ENCODE results near the gene LRRC4B. TPM values are rescaled to one million over a fixed set of nuclear protein-coding genes. Genes with fewer than 3 reads are reported as not detected.

The LRRC4B gene
- total RNA-seq, 4 donors from 2014 or later, result 0.24 to 1.0 (median 0.81) TPM

GRCh38 chr19:50559636-50560035 lies 8.6 kb downstream of the LRRC4B start:
- TF ChIP-seq POLR2A (IDR thresholded peaks at IDR 0.05), result no peak
- TF ChIP-seq CTCF (IDR thresholded peaks at IDR 0.05), result no peak
- no peak for TF ChIP-seq POLR2AphosphoS5 (IDR thresholded peaks at IDR 0.05)
- no peak for TF ChIP-seq EP300 (IDR thresholded peaks at IDR 0.05)
- Histone ChIP-seq H3K4me1 (peaks cover 12% of the 10 kb centered on the region), H3K27ac (no peak overlapping the region), H3K9me3 (no peaks in the 10 kb centered on the region), H3K36me3 (no peaks in the 10 kb centered on the region), H3K27me3 (peaks cover 82% of the 10 kb centered on the region), H3K4me3 (no peak overlapping the region)
- no peak for DNase-seq (ENCODE audit: low spot score in 2 of 2)
- 82% methylated on average over 10 of the region's 10 CpGs for WGBS

- H3K27ac ChIP-seq, result no peak overlapping the region
- no peaks in the 10 kb centered on the region for H3K36me3 ChIP-seq
- H3K9me3 ChIP-seq, result no peaks in the 10 kb centered on the region
- TF ChIP-seq POLR2AphosphoS5 (IDR thresholded peaks at IDR 0.05), result no peak
- no peak for TF ChIP-seq EP300 (IDR thresholded peaks at IDR 0.05)
- no peak for TF ChIP-seq CTCF (IDR thresholded peaks at IDR 0.05)
- TF ChIP-seq POLR2A (IDR thresholded peaks at IDR 0.05), result no peak
- no peak overlapping the region for H3K4me3 ChIP-seq
- H3K4me1 ChIP-seq, result peaks cover 12% of the 10 kb centered on the region
- WGBS, result 89% methylated on average over 12 of the region's 13 CpGs
- no peak for DNase-seq (ENCODE audit: low spot score in 2 of 2)
- H3K27me3 ChIP-seq, result peaks cover 80% of the 10 kb centered on the region
Measured at GRCh38 chr19:50558449-50558848, 9.8 kb downstream of the LRRC4B start.

GRCh38 chr19:50558039-50558438 lies 10.2 kb downstream of the LRRC4B start:
- no peaks in the 10 kb centered on the region for H3K36me3 ChIP-seq
- 98% methylated on average over 4 of the region's 4 CpGs for WGBS
- TF ChIP-seq POLR2A (IDR thresholded peaks at IDR 0.05), result no peak
- no peak for TF ChIP-seq POLR2AphosphoS5 (IDR thresholded peaks at IDR 0.05)
- TF ChIP-seq EP300 (IDR thresholded peaks at IDR 0.05), result no peak
- TF ChIP-seq CTCF (IDR thresholded peaks at IDR 0.05), result no peak
- H3K9me3 ChIP-seq, result no peaks in the 10 kb centered on the region
- no peak for DNase-seq (ENCODE audit: low spot score in 2 of 2)
- no peak overlapping the region for H3K4me3 ChIP-seq
- H3K4me1 ChIP-seq, result peaks cover 12% of the 10 kb centered on the region
- H3K27me3 ChIP-seq, result peaks cover 80% of the 10 kb centered on the region
- no peak overlapping the region for H3K27ac ChIP-seq

- WGBS, result 19% methylated on average over 19 of the region's 20 CpGs
- H3K4me1 ChIP-seq, result peaks cover 12% of the 10 kb centered on the region
- no peaks in the 10 kb centered on the region for H3K9me3 ChIP-seq
- peaks cover 81% of the 10 kb centered on the region for H3K27me3 ChIP-seq
- no peak overlapping the region for H3K27ac ChIP-seq
- DNase-seq (ENCODE audit: low spot score in 2 of 2), result no peak
- H3K36me3 ChIP-seq, result no peaks in the 10 kb centered on the region
- H3K4me3 ChIP-seq, result no peak overlapping the region
- TF ChIP-seq POLR2A (IDR thresholded peaks at IDR 0.05), result no peak
- no peak for TF ChIP-seq EP300 (IDR thresholded peaks at IDR 0.05)
Measured at GRCh38 chr19:50557009-50557613, 11.1 kb downstream of the LRRC4B start.

- no peak overlapping the region for H3K27ac ChIP-seq
- DNase-seq (ENCODE audit: low spot score in 2 of 2), result peak in 1 of 2 donors; percentile 75
- no peaks in the 10 kb centered on the region for H3K36me3 ChIP-seq
- H3K4me3 ChIP-seq, result peak overlapping the region; percentile 32
- H3K9me3 ChIP-seq, result no peaks in the 10 kb centered on the region
- 4% methylated on average over 16 of the region's 39 CpGs for WGBS
- H3K27me3 ChIP-seq, result peaks cover 81% of the 10 kb centered on the region
- TF ChIP-seq POLR2A (IDR thresholded peaks at IDR 0.05) (no peak), POLR2AphosphoS5 (IDR thresholded peaks at IDR 0.05) (no peak), EP300 (IDR thresholded peaks at IDR 0.05) (no peak), CTCF (IDR thresholded peaks at IDR 0.05) (peak in 1 of 2 donors; percentile 88)
- H3K4me1 ChIP-seq, result peaks cover 14% of the 10 kb centered on the region
Measured at GRCh38 chr19:50556282-50557008, 11.8 kb downstream of the LRRC4B start.
